ENCODE results near the gene FAM135A. TPM values are rescaled to one million over a fixed set of nuclear protein-coding genes. Genes with fewer than 3 reads are reported as not detected.

Gene FAM135A
- total RNA-seq, 1 experiment from 2014 or later = 31.0 TPM

- H3K79me2 ChIP-seq (ENCODE audit: insufficient read depth, low read length) = peaks cover 11% of the 10 kb centered on the region; the same call in 1 of the 2 replicates
- H3K23ac ChIP-seq (ENCODE audit: insufficient read length, low read depth, low read length) = no peak overlapping the region
- H3K27me3 Mint-ChIP-seq (ENCODE audit: low read depth) = no peaks in the 10 kb centered on the region
These were observed 2.4 kb downstream of the FAM135A start for GRCh38 chr6:70415660-70416059.

More at GRCh38 chr6:70415660-70416059, 2.4 kb downstream of the FAM135A start:
- Histone ChIP-seq H4K5ac (ENCODE audit: insufficient read length, low read depth, low read length) (no peak overlapping the region), H4K20me1 (ENCODE audit: control insufficient read depth, insufficient read depth, insufficient read length) (peaks cover 3% of the 10 kb centered on the region), H2BK120ac (ENCODE audit: low read depth, low read length, poor library complexity, severe bottlenecking) (no peak overlapping the region), H3K14ac (ENCODE audit: insufficient read depth, low read length) (no peak overlapping the region), H3T11ph (ENCODE audit: low read length) (no peak overlapping the region), H3K18ac (ENCODE audit: insufficient read length, low read depth, low read length) (no peak overlapping the region), H4K91ac (ENCODE audit: insufficient read length, low read depth, low read length) (no peak overlapping the region), H2BK12ac (ENCODE audit: insufficient read length, low read depth, low read length) (no peak overlapping the region), H3K27me3 (ENCODE audit: insufficient read depth, low read length) (no peaks in the 10 kb centered on the region), H2AFZ (ENCODE audit: low read length) (no peak overlapping the region), H3K4ac (ENCODE audit: low read depth, low read length) (no peak overlapping the region), H2BK5ac (ENCODE audit: insufficient read length, low read length) (no peak overlapping the region), H3K9me3 (ENCODE audit: control insufficient read depth, low read depth, low read length) (no peaks in the 10 kb centered on the region), H2BK20ac (ENCODE audit: low read depth, low read length, poor library complexity, severe bottlenecking) (no peak overlapping the region), H4K8ac (replicated peaks; ENCODE audit: insufficient read length, low read depth, low read length) (no peak overlapping the region), H3K4me2 (ENCODE audit: insufficient read depth, insufficient read length, low read length) (no peak overlapping the region), H3K79me1 (ENCODE audit: insufficient read depth, low read depth, low read length, poor library complexity, severe bottlenecking) (no peaks in the 10 kb centered on the region), H2AK5ac (ENCODE audit: insufficient read length, low read length) (no peak overlapping the region), H3K4me1 (ENCODE audit: insufficient read depth, low read length) (no peaks in the 10 kb centered on the region), H3K23me2 (ENCODE audit: insufficient read length, low read depth, low read length, poor library complexity, severe bottlenecking) (peaks cover 11% of the 10 kb centered on the region), H3K9ac (ENCODE audit: extremely low read depth, insufficient read length, low read length) (no peak overlapping the region), H3K27ac (ENCODE audit: insufficient read length, low read depth, low read length) (no peak overlapping the region), H2BK15ac (ENCODE audit: low read depth, low read length) (no peak overlapping the region), H3K56ac (ENCODE audit: insufficient read length, low read depth, low read length) (no peak overlapping the region)
- Mint-ChIP-seq H3K36me3 (ENCODE audit: insufficient read depth in 1 of 3, low read depth in 3 of 3) (peaks cover 10 to 27% (median 26%) of the 10 kb centered on the region in 3 experiments), H3K4me3 (peak overlapping the region in 1 of 2 experiments; percentile 50; a peak in 1 of 5 replicates), H3K9me3 (peaks cover 0 to 3% of the 10 kb centered on the region in 2 experiments; a peak in 1 of 5 replicates), H3K4me1 (peaks cover 9 to 14% of the 10 kb centered on the region in 2 experiments), H3K27ac (no peak overlapping the region)
- no peak for TF ChIP-seq CTCF (conservative IDR thresholded peaks at IDR 0.05)
- no CpG with 5 or more reads among the region's 1 CpG for WGBS (ENCODE audit: extremely low coverage, insufficient read length, low lambda C conversion rate)
- no peak for DNase-seq
